Hepatocyte (in vitro differentiated cells): ENCODE measurements around the gene NEMP1. TPM values are rescaled to one million over a fixed set of nuclear protein-coding genes. Genes with fewer than 3 reads are reported as not detected.

Experiments used
- DNase-seq: peaks from one replicate; pipeline ENCODE4 v3.0.0-alpha.2; 2016; ENCODE audit warnings: low spot score
- H2AFZ ChIP-seq: fragments of 200-600 bp; sonication (generic); 2 replicates; pipeline ENCODE4 v1.6.0; 2016; ENCODE audit warnings: antibody characterized with exemption, mild to moderate bottlenecking
- H3K27ac ChIP-seq: fragments of 200-600 bp; sonication (generic); 2 replicates; pipeline ENCODE4 v1.5.1; 2016; ENCODE audit warnings: mild to moderate bottlenecking
- H3K27me3 ChIP-seq: fragments of 200-600 bp; sonication (generic); 2 replicates; pipeline ENCODE4 v1.6.1; 2016
- H3K36me3 ChIP-seq: fragments of 200-600 bp; sonication (generic); replicated peaks from 2 replicates; pipeline ENCODE4 v1.5.1; 2016; ENCODE audit warnings: low read depth; ENCODE audit not compliant: insufficient read depth
- H3K4me1 ChIP-seq: fragments of 200-600 bp; sonication (generic); 2 replicates; pipeline ENCODE4 v1.5.1; 2016; ENCODE audit warnings: mild to moderate bottlenecking, moderate library complexity; ENCODE audit not compliant: insufficient read depth
- H3K4me2 ChIP-seq: fragments of 200-600 bp; sonication (generic); 2 replicates; pipeline ENCODE4 v1.6.0; 2016
- H3K4me3 ChIP-seq: fragments of 200-600 bp; sonication (generic); 2 replicates; pipeline ENCODE4 v1.5.1; 2016; ENCODE audit warnings: mild to moderate bottlenecking
- H3K79me2 ChIP-seq: fragments of 200-600 bp; sonication (generic); 2 replicates; pipeline ENCODE4 v1.6.0; 2017; ENCODE audit warnings: mild to moderate bottlenecking
- H3K9me2 ChIP-seq: fragments of 200-600 bp; sonication (generic); replicated peaks from 2 replicates; pipeline ENCODE4 v1.6.0; 2017; ENCODE audit warnings: mild to moderate bottlenecking; ENCODE audit not compliant: insufficient read depth
- H3K9me3 ChIP-seq: fragments of 200-600 bp; sonication (generic); 2 replicates; pipeline ENCODE4 v1.5.1; 2016; ENCODE audit warnings: low read depth, mild to moderate bottlenecking
- H4K20me1 ChIP-seq: fragments of 200-600 bp; sonication (generic); 2 replicates; pipeline ENCODE4 v1.6.0; 2016; ENCODE audit warnings: mild to moderate bottlenecking; ENCODE audit not compliant: insufficient read depth, poor library complexity, severe bottlenecking
- EZH2 ChIP-seq: fragments of 200-600 bp; sonication (generic); IDR thresholded peaks from 2 replicates; pipeline ENCODE4 v1.6.1; 2016; ENCODE audit warnings: antibody characterized with exemption, mild to moderate bottlenecking, borderline replicate concordance
- EZH2phosphoT487 ChIP-seq: fragments of 200-600 bp; sonication (generic); IDR thresholded peaks from one replicate; pipeline ENCODE4 v1.6.1; 2018; ENCODE audit warnings: antibody characterized with exemption, mild to moderate bottlenecking, low read depth, moderate library complexity; ENCODE audit not compliant: unreplicated experiment, severe bottlenecking
- WGBS: methylation state at CpG from one replicate; pipeline ENCODE4 v1.1.6; 2016; ENCODE audit warnings: low lambda C conversion rate; ENCODE audit errors: missing lambda C conversion rate; 5-methylcytosine and 5-hydroxymethylcytosine counted together
- polyA plus RNA-seq: library from polyadenylated mRNA; unstranded; fragments of >200 nt; fragmentation: Nextera tagmentation; extraction: Ambion mirVana; gene quantifications from 2 replicates; pipeline ENCODE4 v1.2.1, GENCODE V29; 2016
- total RNA-seq: library from RNA; depleted of rRNA; stranded (reverse); fragments of >200 nt; gene quantifications from 2 replicates; pipeline ENCODE4 v1.2.3, GENCODE V29; 2014
- TF ChIP-seq, protein P1 (sequence below): fragments of 200-600 bp; sonication (generic); IDR thresholded peaks from 2 replicates; pipeline ENCODE4 v1.5.1; 2016; ENCODE audit warnings: antibody characterized with exemption, mild to moderate bottlenecking; ENCODE audit not compliant: poor library complexity

The NEMP1 gene
- total and polyA plus RNA-seq, 2 experiments from 2014 or later = 6.2 to 9.3 TPM

DNA sequence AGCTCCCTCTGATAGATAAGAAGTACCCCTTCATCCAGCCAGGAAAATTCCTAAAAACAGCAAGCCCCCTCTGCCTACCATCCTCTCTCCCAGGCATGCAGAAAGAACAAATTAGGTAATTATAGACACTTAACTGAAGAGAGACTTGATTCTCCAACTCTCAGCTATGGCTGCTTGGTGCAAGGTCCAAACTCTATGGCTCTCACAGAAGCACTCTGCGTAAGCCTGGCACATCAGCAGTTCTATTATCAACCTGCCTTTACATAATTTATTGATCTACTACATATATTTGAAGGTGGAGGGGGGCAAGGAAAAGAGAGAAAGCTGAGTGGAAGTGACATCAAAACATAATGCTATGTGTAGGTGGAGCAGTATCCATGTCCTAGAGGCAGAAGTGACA is 27.6 kb downstream of the NEMP1 start:
- Histone ChIP-seq H3K9me3 (no peaks in the 10 kb centered on the region), H2AFZ (no peak overlapping the region), H3K27me3 (no peaks in the 10 kb centered on the region), H3K4me2 (peak overlapping the region; percentile 73), H4K20me1 (no peaks in the 10 kb centered on the region), H3K9me2 (no peaks in the 10 kb centered on the region), H3K4me3 (no peak overlapping the region), H3K27ac (no peak overlapping the region), H3K4me1 (no peaks in the 10 kb centered on the region), H3K36me3 (no peaks in the 10 kb centered on the region), H3K79me2 (peaks cover 2% of the 10 kb centered on the region)
- TF ChIP-seq, protein P1, sequence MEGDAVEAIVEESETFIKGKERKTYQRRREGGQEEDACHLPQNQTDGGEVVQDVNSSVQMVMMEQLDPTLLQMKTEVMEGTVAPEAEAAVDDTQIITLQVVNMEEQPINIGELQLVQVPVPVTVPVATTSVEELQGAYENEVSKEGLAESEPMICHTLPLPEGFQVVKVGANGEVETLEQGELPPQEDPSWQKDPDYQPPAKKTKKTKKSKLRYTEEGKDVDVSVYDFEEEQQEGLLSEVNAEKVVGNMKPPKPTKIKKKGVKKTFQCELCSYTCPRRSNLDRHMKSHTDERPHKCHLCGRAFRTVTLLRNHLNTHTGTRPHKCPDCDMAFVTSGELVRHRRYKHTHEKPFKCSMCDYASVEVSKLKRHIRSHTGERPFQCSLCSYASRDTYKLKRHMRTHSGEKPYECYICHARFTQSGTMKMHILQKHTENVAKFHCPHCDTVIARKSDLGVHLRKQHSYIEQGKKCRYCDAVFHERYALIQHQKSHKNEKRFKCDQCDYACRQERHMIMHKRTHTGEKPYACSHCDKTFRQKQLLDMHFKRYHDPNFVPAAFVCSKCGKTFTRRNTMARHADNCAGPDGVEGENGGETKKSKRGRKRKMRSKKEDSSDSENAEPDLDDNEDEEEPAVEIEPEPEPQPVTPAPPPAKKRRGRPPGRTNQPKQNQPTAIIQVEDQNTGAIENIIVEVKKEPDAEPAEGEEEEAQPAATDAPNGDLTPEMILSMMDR = no peak
- TF ChIP-seq EZH2 (no peak), EZH2phosphoT487 (no peak)
- WGBS = 97% methylated on average over 1 of the region's 1 CpG
- DNase-seq = no peak

DNA sequence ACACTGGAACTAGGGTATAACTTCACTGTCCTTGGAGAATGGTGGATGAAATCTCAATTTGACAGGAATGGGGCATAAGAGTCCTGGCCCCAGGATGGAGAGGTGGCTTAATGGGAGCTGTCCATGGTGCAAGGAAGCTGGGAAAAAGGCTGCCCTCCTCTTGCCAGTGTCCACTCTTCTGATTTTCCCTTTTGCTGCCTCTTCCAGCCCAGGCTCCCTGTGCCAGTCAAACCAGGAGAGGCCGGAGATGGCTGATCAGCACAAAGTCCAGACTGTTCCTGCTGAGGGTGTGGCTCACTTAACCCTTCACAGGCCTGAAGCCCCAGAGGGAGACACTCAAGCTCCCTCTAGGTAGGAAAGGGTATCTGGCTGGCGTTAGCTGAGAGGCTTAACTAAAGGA is 28.7 kb downstream of the NEMP1 start, which contains the start of gene MYO1A:
TSS of gene MYO1A (minus strand) at position 240 of the 400 bp plus-strand sequence. CDS start 1,806 bp downstream, outside the sequence.
- Histone ChIP-seq H2AFZ (no peak within 1 kb of the TSS), H4K20me1 (no peaks in the 10 kb centered on the region), H3K9me2 (no peaks in the 10 kb centered on the region), H3K4me2 (peak within 1 kb of the TSS; percentile 73), H3K4me3 (no peak within 1 kb of the TSS), H3K36me3 (no peaks in the 10 kb centered on the region), H3K9me3 (no peaks in the 10 kb centered on the region), H3K4me1 (no peaks in the 10 kb centered on the region), H3K27me3 (no peaks in the 10 kb centered on the region), H3K79me2 (peaks cover 2% of the 10 kb centered on the region), H3K27ac (peak within 1 kb of the TSS; percentile 71)
- DNase-seq = peak; percentile 51
- TF ChIP-seq, protein P1 = no peak
- TF ChIP-seq EZH2 (no peak), EZH2phosphoT487 (no peak)
- WGBS = 22% methylated on average over 2 of the region's 2 CpGs

DNA sequence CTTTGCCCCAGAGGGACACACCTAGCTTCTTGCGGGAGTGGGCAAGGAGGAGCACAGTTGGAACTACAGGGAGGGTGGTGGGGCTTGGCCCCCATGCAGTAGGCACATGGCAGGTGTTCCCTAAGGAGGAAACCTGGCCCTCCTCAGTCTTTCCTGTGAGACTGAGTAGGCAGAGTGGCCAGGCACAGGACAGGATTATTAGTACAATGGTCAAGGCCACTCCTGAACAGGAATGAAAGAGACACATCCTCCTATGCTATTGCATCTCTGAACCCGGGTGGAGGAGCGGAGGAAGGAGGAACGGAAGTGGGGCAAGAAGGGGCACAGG is 29.5 kb downstream of the NEMP1 start:
- Histone ChIP-seq H4K20me1 (no peaks in the 10 kb centered on the region), H3K4me2 (peak overlapping the region; percentile 73), H3K79me2 (peaks cover 2% of the 10 kb centered on the region), H2AFZ (no peak overlapping the region), H3K9me3 (no peaks in the 10 kb centered on the region), H3K27ac (peak overlapping the region; percentile 71), H3K9me2 (no peaks in the 10 kb centered on the region), H3K36me3 (no peaks in the 10 kb centered on the region), H3K27me3 (no peaks in the 10 kb centered on the region), H3K4me3 (no peak overlapping the region), H3K4me1 (no peaks in the 10 kb centered on the region)
- WGBS = 82% methylated on average over 4 of the region's 4 CpGs
- no peak for TF ChIP-seq EZH2
- no peak for TF ChIP-seq EZH2phosphoT487
- TF ChIP-seq, protein P1 = no peak
- no peak for DNase-seq
